ENCODE measurements around the gene AOC1.
"Not testable (repeated sequence)": the region's sequence is repeated elsewhere in the genome, so short reads cannot be mapped to it uniquely, and the experiment has no call there.

The AOC1 gene

DNA sequence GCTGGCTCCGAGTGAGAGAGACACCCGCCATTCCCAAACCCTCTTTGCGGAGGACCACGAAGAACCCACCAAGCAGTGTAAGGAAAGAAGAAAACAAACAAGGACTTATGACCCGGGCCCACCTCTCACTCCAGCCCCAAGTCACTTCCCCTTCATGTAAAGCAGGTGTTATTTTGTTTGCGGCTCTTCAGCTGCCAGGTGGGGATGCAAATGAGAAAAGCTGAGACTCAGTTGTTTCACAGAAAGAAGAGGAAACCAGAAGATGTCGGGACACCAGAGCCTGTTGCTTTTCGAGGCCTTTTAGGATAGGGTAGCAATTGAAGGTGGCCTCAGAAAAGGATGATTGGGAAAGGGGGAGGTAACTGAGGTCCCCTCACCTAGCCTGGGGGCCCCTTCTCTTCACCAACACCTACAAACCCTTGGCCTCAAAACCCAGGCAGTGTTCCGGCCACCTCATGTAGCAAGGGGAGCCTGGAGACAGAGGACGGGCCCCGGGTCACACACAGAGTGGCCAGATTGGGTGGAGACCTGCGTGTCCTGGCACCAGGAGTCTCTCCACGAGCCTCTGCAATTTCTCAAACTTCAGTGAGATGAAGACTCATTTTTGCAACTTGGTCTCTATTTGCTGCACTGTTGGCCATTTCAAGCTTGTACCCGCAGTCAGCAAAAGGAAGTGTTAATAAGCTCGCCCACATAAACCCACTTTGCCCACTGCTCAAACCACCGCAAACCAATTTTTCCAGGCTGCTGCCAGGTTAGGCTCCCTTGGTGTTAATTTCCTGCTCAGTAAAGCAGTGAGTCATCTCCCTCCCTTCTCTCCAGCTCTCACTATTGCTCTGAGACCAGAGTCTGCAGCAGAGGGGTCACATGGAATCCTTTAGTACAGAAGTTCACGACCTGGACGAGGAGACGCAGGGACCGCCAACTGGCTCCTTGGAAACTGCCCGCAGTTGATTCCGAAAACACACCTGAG is 45.5 kb downstream of the AOC1 start:
- no peak for DNase-seq (ENCODE audit: low spot score)

GRCh38 chr7:150898475-150899011 is 46.2 kb downstream of the AOC1 start:
- DNase-seq (ENCODE audit: low spot score): peak; percentile 51

GRCh38 chr7:150900675-150901074 is 48.4 kb downstream of the AOC1 start:
- no peak for DNase-seq (ENCODE audit: low spot score)

GRCh38 chr7:150901160-150902035 is 49.1 kb downstream of the AOC1 start:
- peak; percentile 68 for DNase-seq (ENCODE audit: low spot score)

- no peak for DNase-seq (ENCODE audit: low spot score)
Observed at GRCh38 chr7:150902078-150903033, 50.0 kb downstream of the AOC1 start.

DNA sequence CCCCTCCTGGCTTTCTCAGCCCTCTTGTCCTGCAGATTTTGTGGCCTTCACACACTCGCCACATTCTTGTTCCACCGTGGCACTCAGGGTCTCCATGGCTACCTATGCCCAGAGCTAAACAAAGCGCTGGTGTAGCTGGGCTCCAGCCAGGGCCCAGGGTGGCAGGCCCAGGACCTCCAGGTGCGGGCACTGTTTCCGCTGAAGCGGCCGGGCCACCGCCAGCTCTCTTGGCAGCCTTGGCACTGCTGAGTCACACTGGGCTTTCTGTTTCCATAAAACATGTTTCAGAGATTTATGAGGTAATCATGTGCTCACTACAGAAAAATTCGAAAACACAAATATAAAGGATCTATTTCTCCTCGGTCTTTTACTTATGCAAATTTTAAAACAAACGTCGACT is 51.3 kb downstream of the AOC1 start:
- DNase-seq (ENCODE audit: low spot score): peak; percentile 59

- no peak for DNase-seq (ENCODE audit: low spot score)
Observed at GRCh38 chr7:150904011-150904909, 51.9 kb downstream of the AOC1 start.

GRCh38 chr7:150908173-150908572 is 55.9 kb downstream of the AOC1 start:
- DNase-seq (ENCODE audit: low spot score): no peak

GRCh38 chr7:150909200-150909995 is 57.1 kb downstream of the AOC1 start:
- DNase-seq (ENCODE audit: low spot score): no peak

- DNase-seq (ENCODE audit: low spot score): not testable (repeated sequence)
Observed at GRCh38 chr7:150910305-150910995, 58.1 kb downstream of the AOC1 start.

DNA sequence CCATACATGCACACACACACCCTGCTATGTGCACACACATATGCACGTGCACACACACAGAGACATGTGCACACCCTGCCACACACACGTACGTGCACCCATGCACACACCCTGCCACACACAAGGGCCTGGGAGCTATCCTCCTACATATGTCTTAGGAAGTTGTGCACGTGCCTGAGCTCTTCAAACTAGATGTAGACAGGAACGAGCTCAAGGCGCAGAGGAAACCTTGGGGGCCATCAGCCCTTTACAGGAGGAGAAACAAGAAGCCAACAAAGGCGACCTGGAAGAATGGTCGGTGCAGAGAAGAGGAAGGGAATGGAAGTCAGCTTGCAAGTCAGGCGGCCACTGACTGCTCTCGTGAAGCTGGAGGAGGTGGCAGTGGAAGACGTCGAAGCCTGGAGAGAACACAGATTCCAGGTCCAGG is 58.7 kb downstream of the AOC1 start:
- no peak for DNase-seq (ENCODE audit: low spot score)

Measured in globus pallidus (tissue), 1 donor.